Bronchial epithelial cell (primary cell): ENCODE measurements around the gene APOBEC4. TPM values are rescaled to one million over a fixed set of nuclear protein-coding genes. Genes with fewer than 3 reads are reported as not detected.
"Not testable (repeated sequence)": the region's sequence is repeated elsewhere in the genome, so short reads cannot be mapped to it uniquely, and the experiment has no call there.

Source experiments
- DNase-seq: peaks from one replicate; pipeline ENCODE4 v3.0.0-alpha.2; 2010; ENCODE audit warnings: low read depth
- FAIRE-seq: peaks from 2 replicates; lab custom pipeline; 2011; peaks lifted over from hg19 to GRCh38; lab: Jason Lieb, UNC
- H3K27me3 ChIP-seq: 2 replicates; pipeline ENCODE4 v1.5.1; 2011; ENCODE audit warnings: low read length; ENCODE audit not compliant: control insufficient read depth, insufficient read depth
- H3K36me3 ChIP-seq: 2 replicates; pipeline ENCODE4 v1.5.1; 2011; ENCODE audit warnings: low read length; ENCODE audit not compliant: control insufficient read depth, insufficient read depth
- H3K4me3 ChIP-seq: 2 replicates; pipeline ENCODE4 v1.5.1; 2011; ENCODE audit warnings: mild to moderate bottlenecking, low read depth, low read length, control low read depth
- total RNA-seq: library from RNA; depleted of rRNA; stranded (reverse); fragments of >200 nt; gene quantifications from 2 replicates; pipeline ENCODE4 v1.2.1, GENCODE V29; 2014
- TF ChIP-seq, protein P1 (sequence below): IDR thresholded peaks from 2 replicates; pipeline ENCODE4 v1.5.1; 2011; ENCODE audit warnings: mild to moderate bottlenecking, moderate library complexity, low read length, control low read depth, inconsistent platforms; ENCODE audit not compliant: insufficient read depth, severe bottlenecking

The APOBEC4 gene
- total RNA-seq, 1 donor from 2014 or later = not detected

DNA sequence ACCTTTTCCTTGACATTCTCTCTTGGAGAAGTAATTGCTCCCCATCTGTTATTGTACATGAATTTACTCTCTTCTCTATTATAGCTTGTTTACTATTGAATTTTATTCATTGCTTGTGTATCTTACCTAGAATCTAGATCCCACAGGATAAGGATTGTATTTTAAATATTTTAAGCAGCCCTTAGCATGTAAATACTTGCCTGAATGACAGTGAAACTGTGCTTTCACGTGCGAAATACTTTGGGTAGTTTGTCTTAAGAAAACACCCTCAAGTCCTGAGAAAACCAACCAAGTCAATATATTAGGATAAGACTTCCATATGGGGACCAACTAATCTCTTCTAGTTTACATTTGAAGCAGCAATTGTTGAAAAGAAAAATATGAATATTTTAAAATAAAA, 32.8 kb downstream of the APOBEC4 start:
- peak; percentile 59 for DNase-seq
- TF ChIP-seq, protein P1, sequence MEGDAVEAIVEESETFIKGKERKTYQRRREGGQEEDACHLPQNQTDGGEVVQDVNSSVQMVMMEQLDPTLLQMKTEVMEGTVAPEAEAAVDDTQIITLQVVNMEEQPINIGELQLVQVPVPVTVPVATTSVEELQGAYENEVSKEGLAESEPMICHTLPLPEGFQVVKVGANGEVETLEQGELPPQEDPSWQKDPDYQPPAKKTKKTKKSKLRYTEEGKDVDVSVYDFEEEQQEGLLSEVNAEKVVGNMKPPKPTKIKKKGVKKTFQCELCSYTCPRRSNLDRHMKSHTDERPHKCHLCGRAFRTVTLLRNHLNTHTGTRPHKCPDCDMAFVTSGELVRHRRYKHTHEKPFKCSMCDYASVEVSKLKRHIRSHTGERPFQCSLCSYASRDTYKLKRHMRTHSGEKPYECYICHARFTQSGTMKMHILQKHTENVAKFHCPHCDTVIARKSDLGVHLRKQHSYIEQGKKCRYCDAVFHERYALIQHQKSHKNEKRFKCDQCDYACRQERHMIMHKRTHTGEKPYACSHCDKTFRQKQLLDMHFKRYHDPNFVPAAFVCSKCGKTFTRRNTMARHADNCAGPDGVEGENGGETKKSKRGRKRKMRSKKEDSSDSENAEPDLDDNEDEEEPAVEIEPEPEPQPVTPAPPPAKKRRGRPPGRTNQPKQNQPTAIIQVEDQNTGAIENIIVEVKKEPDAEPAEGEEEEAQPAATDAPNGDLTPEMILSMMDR = no peak
- no peaks in the 10 kb centered on the region for H3K27me3 ChIP-seq
- H3K4me3 ChIP-seq = no peak overlapping the region
- no peaks in the 10 kb centered on the region for H3K36me3 ChIP-seq
- FAIRE-seq = no peak

GRCh38 chr1:183619781-183620180, 33.3 kb downstream of the APOBEC4 start:
- Histone ChIP-seq H3K27me3 (no peaks in the 10 kb centered on the region), H3K36me3 (no peaks in the 10 kb centered on the region), H3K4me3 (no peak overlapping the region)
- DNase-seq (no peak), FAIRE-seq (no peak)
- TF ChIP-seq, protein P1 = no peak

- not testable (repeated sequence) for DNase-seq, FAIRE-seq, H3K4me3 ChIP-seq, H3K36me3 ChIP-seq, H3K27me3 ChIP-seq
These were observed 34.9 kb downstream of the APOBEC4 start for GRCh38 chr1:183618202-183618601.

DNA sequence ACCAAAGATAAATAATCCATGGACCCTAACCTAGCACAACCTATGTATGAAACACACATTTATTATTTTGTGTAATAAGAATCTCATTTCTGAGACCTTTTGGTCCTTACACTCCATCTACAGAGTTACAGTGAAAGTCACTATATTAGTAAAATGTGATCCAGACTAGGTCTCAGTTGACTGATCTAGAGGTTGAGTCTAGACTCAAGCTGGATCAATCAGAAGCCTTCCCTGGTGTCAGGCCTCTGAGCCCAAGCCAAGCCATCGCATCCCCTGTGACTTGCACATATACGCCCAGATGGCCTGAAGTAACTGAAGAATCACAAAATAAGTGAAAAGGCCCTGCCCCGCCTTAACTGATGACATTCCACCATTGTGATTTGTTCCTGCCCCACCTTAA, 40.1 kb downstream of the APOBEC4 start:
- H3K4me3 ChIP-seq, H3K36me3 ChIP-seq, FAIRE-seq, DNase-seq, H3K27me3 ChIP-seq: not testable (repeated sequence)

GRCh38 chr1:183612407-183612806, 40.7 kb downstream of the APOBEC4 start:
- Histone ChIP-seq H3K36me3 (no peaks in the 10 kb centered on the region), H3K27me3 (no peaks in the 10 kb centered on the region), H3K4me3 (no peak overlapping the region)
- TF ChIP-seq, protein P1 = no peak
- DNase-seq = no peak
- FAIRE-seq = no peak

DNA sequence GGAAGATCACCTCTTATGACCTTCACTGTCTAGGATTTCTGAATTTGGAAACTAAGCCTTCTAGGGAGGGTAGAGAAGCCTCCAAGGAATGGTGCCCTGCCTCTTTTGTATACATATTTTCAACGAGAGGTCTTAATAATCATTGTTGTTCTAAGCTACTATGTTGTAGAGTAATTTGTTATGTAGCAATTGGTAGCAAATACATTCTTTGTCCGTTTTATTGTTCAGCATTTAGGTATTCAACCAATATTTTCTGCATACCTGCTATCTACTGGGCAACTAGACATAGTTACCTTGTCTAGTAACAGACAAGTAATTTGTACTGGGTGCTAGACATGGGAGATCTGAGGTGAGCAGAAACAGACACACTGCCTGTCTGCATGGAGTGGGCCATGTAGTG, 42.1 kb downstream of the APOBEC4 start:
- Histone ChIP-seq H3K4me3 (no peak overlapping the region), H3K36me3 (no peaks in the 10 kb centered on the region), H3K27me3 (no peaks in the 10 kb centered on the region)
- TF ChIP-seq, protein P1 = no peak
- DNase-seq (no peak), FAIRE-seq (no peak)

GRCh38 chr1:183609759-183610452, 43.2 kb downstream of the APOBEC4 start:
- Histone ChIP-seq H3K4me3 (no peak overlapping the region), H3K27me3 (no peaks in the 10 kb centered on the region), H3K36me3 (no peaks in the 10 kb centered on the region)
- DNase-seq (no peak), FAIRE-seq (no peak)
- TF ChIP-seq, protein P1 = no peak
